UCSD-AML1 (cell line): ENCODE data around the gene SYT13.

ENCODE experiments used
- DNase-seq: peaks from one replicate; lab custom pipeline; 2025; ENCODE audit not compliant: unreplicated experiment; lab: John Stamatoyannopoulos, UW

Gene SYT13

DNA sequence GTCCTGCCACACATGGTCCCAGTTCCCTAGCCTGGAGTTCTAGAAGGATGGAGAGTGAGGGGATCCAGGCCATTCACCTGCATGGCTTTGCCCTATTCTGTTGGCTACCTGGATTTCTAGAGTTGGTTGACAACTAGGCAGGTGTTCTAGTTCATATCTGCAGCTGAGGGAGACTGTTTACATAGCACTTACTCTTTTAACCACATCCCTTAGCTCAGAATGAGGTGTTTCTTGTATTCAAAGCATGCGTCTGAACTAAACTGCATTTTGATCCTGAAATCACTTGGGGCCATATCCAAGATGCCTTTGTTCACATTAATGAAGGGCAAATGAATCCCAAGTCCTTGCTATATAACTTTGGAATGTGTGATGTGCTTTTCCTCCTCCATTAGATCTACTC lies 60.9 kb downstream of the SYT13 start:
- no peak for DNase-seq

GRCh38 chr11:45224766-45225165 lies 61.4 kb downstream of the SYT13 start:
- no peak for DNase-seq

DNA sequence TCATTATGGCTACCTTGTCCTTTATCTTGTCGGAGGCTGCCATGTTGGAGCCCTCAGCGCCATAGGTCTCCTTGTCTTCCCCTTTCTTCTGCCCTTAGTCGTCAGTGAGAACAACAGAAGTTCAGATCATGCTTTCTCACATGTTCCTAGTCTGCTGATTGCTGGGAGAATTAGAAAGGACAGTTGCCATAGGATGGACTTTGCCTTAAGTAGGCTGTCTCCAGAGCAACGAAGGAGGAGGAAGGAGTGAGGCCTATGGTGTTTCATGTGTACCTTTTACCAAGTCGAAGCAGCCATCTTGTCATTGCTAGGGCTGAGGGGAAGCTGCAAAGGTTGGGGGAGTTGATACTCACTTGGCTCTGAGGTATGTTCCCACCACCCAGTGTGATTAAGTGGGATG lies 62.6 kb downstream of the SYT13 start:
- DNase-seq: no peak

DNA sequence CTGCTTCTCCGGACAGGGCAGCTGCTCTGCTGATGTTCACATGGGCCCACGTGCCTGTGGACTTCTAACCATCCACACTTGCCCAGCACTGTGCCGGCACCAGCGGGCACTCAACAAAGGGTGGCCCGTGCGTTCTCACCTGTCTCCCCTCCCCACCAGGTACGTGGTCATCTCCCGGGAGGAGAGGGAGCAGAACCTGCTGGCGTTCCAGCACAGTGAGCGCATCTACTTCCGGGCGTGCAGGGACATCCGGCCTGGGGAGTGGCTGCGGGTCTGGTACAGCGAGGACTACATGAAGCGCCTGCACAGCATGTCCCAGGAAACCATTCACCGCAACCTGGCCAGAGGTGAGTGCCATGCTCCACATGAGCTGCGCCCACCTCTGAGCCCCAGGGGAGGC lies 66.7 kb downstream of the SYT13 start:
- DNase-seq: no peak

GRCh38 chr11:45218705-45219104 lies 67.4 kb downstream of the SYT13 start:
- DNase-seq: no peak

GRCh38 chr11:45217991-45218390 lies 68.2 kb downstream of the SYT13 start:
- DNase-seq: no peak

DNA sequence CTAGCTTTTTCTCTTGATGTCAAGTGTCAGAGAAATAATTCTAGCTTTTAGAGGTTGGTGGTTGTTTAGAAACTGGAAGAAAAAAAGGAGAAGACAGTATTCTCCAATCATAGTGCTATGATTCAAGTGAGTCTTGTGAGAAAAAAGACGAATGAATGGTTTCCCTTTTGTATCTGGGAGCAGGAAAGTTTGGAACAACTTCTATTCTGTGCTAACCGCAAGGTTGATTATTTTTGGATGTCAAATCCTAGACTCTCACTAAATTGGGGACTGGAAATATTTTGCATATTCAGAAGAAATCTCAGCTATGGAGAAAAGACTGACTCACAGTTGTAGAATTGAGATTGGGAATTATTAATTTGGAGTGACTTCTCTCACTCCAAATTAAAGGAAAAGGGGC lies 69.2 kb downstream of the SYT13 start:
- DNase-seq: no peak

- DNase-seq: no peak
These were observed 70.1 kb downstream of the SYT13 start for GRCh38 chr11:45216031-45216430.

GRCh38 chr11:45215098-45215865 lies 70.9 kb downstream of the SYT13 start:
- DNase-seq: no peak

DNA sequence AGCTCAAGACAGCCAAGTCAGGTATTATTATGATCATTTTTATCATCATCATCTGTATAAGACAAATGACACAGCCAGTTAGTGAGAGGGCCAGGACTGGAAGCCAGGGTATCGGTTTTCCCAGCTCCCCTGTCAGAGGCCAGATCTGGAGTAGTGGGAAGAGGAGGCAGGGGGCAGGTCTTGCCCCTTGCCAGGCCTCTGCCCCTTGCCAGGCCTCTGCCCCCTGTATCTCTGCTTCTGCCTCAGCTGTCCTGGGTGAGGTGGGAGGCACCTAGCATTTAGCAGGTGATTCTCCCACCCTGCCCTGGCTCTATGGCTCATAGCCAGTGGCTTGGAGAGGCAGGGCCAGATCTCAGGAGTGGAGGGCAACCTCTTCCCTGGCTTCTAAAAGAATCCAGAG lies 72.4 kb downstream of the SYT13 start:
- DNase-seq: no peak

DNA sequence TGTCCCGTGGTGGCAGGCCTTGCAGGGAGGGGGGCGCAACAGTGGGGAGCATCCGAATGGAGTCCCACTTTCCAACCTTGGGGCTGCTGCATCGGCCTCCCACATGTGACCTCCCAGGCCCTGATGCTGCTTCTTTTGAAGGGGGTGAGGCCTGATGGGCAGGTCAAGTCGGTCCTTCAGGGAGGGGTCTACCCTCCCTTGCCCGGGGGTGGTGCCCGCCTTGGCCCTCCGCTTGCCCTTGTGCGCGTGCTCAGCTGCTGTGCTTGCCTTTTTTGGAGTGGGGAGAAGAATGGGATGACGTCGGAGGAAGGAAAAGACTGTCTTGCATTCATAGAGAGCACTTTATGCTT lies 72.8 kb downstream of the SYT13 start:
- no peak for DNase-seq

DNA sequence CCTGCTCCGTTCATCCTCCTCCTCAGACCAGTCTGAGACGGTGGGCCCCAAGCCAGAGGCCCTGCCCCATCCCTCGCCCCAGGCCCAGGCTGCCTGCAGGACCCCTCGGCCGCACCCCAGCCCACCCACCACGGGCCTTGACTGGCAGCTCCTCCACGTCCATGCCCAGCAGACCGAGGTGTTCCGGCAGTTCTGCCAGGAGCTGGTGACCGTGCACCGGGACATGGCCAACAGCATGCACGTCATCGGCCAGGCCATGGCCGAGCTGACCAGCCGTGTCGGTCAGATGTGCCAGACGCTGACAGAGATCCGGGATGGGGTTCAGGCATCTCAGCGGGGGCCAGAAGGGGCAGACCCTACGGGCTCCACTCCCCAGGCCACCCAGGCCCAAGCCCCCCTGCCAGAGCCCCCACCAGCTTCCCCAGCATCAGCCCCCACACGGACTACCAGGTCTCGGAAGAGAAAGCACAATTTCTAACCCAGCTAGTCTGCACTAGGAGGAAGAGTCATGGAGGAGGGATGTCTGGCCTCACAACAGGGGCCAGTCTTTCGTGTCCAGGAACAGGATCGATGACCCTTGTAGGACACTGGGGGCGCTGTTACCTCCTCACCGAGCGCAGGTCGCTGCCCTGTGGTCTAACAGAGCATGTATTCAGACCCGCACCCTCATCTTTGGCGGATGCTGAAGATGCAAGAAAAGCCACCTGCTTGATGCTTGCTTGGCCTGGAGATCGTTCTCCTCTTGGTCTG lies 73.4 kb downstream of the SYT13 start:
- DNase-seq: no peak

GRCh38 chr11:45211732-45212131 lies 74.4 kb downstream of the SYT13 start:
- DNase-seq: no peak

DNA sequence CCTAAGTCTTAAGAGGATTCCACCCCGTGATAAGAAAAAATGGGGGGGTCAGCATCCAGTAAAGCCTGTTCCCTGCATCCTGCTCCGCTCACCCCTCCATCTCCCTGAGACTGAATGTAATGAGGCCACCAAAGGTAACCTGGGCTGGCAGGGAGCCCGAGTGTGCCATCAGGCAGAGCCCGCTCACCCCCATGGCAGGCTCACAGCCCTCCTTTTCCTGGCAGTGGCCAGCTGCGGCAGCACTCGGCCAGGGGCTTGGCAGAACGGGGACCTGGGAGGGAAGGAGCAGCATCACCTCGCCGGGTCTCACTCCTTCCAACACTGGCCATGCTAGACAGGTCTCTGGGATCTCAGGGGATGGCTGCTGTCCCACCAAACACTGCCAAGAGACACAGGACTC lies 75.3 kb downstream of the SYT13 start:
- no peak for DNase-seq

- peak; percentile 72 for DNase-seq
These were observed 76.0 kb downstream of the SYT13 start for GRCh38 chr11:45209891-45210699.

- DNase-seq: no peak
These were observed 76.9 kb downstream of the SYT13 start for GRCh38 chr11:45209000-45209879.

- DNase-seq: no peak
These were observed 78.0 kb downstream of the SYT13 start for GRCh38 chr11:45208135-45208534.

DNA sequence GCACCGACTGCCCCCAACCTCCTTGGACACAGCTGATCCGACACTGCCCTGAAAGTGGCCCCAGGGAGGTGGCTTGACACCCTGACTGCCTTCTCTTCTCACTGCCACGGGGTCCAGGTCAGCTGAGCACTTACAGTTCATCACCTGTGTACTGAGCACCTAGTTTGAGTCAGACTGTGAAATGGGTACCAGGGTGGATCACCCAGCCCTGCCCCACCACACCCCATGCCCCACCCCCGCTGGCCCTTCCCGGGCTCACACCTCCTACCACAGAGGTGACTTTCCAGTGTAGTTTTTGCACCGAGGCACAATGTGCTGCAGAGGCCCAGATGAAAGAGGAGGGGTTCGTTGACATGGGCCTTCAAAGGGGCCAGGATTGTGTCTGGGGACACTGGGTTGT lies 80.2 kb downstream of the SYT13 start:
- DNase-seq: no peak

GRCh38 chr11:45204761-45205160 lies 81.4 kb downstream of the SYT13 start:
- no peak for DNase-seq

GRCh38 chr11:45193695-45194094 lies 92.4 kb downstream of the SYT13 start:
- no peak for DNase-seq
